GM12874 (cell line): ENCODE results near the gene KLHL30.

ENCODE experiments used
- CTCF ChIP-seq: IDR thresholded peaks from 2 replicates; pipeline ENCODE4 v1.5.1; 2011; ENCODE audit warnings: low read depth, mild to moderate bottlenecking, control low read depth, low read length, moderate library complexity; ENCODE audit not compliant: insufficient read depth

KLHL30 gene

GRCh38 chr2:238174291-238174690 lies 35.8 kb downstream of the KLHL30 start:
- TF ChIP-seq CTCF = no peak

DNA sequence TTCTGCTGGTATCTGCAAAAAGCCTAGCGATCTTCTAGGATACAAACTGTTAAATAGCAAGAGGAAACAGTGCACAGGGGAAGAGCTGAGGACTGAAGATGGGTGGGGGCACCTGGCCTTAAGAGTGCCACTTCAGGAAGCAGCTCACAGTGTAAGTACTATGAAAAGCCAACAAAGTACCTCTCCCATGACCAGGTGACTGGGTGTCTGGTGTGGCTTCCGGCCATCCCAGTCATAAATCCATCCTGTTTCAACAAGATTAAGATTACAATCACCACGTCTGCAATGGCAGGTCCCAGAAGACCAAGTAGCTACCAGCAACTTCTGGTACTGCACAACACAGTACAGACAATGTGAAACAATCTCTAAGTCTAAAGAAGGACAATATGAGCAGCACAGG lies 36.2 kb downstream of the KLHL30 start:
- no peak for TF ChIP-seq CTCF

- TF ChIP-seq CTCF = no peak
These were observed 38.1 kb downstream of the KLHL30 start for GRCh38 chr2:238176613-238177012.

DNA sequence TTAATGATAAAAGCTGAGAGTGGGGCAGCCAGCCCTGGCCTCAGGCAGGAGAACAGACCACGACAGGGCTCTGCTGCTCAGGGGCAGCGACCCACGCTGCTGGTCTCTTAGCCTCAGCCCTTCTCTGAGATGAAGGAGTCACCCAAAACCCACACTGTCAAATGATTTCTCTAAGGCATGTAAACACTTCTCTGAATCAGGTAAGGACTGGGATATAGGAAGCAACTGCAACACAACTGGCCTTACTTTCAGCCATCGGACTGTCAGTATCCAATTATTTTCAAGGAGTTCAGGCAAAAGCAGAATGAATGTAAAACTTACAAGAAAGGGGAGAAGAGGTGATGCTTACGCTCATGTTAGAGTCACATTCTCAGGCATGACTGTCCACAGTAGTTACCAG lies 42.1 kb downstream of the KLHL30 start:
- TF ChIP-seq CTCF = no peak

DNA sequence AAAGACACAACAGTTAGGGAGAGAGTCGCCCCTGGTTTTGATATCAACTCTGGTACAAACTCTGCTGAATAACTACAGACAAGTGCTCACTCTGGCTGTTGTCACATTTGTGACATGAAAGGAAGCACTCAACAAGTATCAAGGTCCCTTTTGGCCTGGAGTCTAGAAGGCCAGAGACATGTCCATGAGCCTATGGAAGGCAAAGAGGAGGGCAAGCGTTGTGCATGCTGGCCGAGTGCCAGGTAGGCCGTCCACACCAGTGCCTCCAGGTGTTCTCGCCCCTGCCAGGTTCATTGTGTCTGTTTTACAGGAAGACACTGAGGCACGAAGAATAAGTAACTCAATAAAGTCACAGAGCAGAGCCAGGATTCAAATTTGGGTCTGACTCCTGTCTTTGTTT lies 43.9 kb downstream of the KLHL30 start:
- no peak for TF ChIP-seq CTCF

DNA sequence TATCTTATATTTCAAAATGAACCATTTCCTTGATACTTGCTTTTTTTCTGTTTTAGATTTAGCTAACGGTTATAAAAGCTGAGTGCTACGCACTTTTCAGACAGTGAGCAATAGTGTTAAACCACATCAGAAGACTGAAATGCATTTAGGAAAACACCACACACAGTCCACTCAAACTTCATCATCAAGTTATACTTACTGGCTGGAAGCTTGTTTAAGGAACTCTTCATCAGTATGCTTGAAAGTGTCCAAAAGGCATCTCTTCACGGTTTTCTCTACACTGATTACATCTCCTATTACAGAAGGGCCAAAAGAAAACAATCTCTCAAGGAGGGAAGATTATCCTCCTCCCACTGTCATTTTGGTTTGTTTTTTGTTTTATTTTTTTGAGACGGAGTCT lies 45.4 kb downstream of the KLHL30 start:
- no peak for TF ChIP-seq CTCF

GRCh38 chr2:238187618-238188548 lies 49.4 kb downstream of the KLHL30 start:
- TF ChIP-seq CTCF = no peak
